ENCODE data around the gene SDK1. TPM values are rescaled to one million over a fixed set of nuclear protein-coding genes. Genes with fewer than 3 reads are reported as not detected.

The SDK1 gene, protein sequence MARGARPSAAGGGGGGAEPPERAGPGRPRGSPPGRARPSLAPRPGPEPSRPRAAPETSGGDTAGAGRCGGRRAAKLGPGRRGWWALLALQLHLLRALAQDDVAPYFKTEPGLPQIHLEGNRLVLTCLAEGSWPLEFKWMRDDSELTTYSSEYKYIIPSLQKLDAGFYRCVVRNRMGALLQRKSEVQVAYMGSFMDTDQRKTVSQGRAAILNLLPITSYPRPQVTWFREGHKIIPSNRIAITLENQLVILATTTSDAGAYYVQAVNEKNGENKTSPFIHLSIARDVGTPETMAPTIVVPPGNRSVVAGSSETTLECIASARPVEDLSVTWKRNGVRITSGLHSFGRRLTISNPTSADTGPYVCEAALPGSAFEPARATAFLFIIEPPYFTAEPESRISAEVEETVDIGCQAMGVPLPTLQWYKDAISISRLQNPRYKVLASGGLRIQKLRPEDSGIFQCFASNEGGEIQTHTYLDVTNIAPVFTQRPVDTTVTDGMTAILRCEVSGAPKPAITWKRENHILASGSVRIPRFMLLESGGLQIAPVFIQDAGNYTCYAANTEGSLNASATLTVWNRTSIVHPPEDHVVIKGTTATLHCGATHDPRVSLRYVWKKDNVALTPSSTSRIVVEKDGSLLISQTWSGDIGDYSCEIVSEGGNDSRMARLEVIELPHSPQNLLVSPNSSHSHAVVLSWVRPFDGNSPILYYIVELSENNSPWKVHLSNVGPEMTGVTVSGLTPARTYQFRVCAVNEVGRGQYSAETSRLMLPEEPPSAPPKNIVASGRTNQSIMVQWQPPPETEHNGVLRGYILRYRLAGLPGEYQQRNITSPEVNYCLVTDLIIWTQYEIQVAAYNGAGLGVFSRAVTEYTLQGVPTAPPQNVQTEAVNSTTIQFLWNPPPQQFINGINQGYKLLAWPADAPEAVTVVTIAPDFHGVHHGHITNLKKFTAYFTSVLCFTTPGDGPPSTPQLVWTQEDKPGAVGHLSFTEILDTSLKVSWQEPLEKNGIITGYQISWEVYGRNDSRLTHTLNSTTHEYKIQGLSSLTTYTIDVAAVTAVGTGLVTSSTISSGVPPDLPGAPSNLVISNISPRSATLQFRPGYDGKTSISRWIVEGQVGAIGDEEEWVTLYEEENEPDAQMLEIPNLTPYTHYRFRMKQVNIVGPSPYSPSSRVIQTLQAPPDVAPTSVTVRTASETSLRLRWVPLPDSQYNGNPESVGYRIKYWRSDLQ (N-terminal part only)
- 8.2 and 9.2 TPM in 2 replicates for polyA plus RNA-seq (2014; cell fraction: cytosol; rRNA removed)
- 4.0 and 6.7 TPM in 2 replicates for polyA plus RNA-seq (2014; cell fraction: nucleus; rRNA removed)

DNA sequence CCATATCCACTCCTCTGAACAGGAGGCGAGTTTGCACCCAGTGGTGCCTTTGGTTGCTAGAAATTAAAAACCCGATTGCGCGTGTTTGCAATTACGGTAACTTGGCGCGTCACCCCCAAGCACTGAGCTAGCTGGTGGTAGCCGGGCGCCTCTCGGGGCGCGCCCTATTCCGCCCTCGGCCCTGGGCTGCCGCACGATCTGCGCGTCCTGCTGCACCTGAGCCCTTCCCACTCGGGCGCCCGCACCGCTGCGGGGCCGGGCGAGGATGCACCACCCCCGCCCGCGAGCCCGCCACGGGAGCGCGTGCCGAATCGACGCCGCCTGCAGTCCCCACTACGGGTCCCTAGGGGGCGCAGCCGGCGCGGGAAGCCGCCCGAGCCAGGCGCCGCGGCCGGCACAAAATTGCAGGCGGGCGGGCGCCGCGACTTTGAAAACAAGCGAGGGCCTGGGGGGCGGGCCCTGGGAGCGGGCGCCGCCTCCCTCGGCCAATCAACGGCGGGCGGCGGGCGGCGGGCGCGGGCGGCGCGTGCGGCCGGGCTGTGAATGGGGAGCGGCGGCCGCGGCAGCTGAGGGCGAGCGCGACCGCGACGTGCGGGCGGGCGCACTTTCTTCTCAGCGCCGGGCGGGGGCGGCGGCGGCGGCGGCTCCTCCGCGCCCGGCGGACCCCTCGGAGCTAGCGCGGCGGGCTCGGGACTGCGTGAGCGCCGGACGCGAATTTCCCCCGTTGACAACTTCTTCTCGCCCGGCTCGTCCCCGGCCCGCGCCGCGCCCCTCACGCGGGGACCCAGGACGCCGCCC lies at the start of gene SDK1:
Gene SDK1 (plus strand): TSS at position 602 of the 798 bp plus-strand sequence. CDS start 335 bp downstream, outside the sequence.
- peak; percentile 90 for DNase-seq (ENCODE audit: low spot score)

- DNase-seq (ENCODE audit: low spot score): no peak
These were observed 46.3 kb upstream of the SDK1 start for GRCh38 chr7:3254718-3255117.

GRCh38 chr7:3259711-3260400 lies 41.2 kb upstream of the SDK1 start:
- no peak for DNase-seq (ENCODE audit: low spot score)

GRCh38 chr7:3260401-3260715 lies 40.7 kb upstream of the SDK1 start:
- no peak for DNase-seq (ENCODE audit: low spot score)

DNA sequence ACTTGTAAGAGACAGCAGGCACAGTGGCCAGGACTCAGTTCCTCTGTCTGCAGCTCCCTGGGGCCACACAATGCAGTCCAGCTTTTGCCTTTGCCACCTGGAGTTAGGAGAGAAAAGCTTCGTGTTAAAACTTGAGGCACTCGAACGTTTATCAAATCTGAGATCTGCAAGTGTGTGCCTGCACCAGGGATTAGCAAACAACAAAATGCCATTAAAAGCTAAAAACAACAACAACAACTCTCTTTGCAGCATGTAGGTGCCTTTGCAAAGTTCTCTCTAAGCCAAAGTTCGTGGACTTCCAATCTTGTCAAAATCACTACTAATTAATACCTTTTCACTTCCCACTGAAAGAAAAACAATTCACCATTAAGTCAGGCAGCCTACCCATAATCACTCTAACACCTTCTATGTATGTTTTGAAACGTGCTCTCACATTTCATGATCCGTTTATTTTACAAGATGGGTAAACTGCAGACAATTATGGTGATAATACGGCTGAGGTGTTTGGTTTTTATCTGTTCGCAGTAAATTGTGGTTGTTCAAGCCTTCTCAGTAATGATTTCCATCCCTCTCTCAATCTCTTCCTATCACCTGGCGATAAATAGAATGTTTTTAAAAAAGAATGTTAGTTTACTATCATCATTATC lies 36.2 kb upstream of the SDK1 start:
- no peak for DNase-seq (ENCODE audit: low spot score)

DNA sequence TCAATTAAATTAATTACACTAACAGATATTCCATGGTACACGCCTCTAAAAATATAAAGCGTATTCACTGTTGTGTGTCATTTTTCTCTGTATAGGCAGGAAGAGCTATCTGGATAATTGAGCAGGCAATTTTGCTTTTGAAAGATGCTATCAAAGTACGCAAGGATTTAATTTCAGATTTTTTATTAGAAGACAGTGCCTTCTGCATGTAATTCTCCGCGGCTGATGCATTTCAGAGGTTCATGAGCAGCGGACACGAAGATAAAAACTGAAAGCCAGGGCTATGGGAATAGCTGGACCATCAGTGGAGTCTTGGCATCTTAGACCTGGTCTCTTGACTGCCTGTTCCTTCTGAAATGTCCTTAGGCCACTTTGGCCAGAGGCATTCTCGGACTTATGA lies 35.7 kb upstream of the SDK1 start:
- DNase-seq (ENCODE audit: low spot score): no peak

DNA sequence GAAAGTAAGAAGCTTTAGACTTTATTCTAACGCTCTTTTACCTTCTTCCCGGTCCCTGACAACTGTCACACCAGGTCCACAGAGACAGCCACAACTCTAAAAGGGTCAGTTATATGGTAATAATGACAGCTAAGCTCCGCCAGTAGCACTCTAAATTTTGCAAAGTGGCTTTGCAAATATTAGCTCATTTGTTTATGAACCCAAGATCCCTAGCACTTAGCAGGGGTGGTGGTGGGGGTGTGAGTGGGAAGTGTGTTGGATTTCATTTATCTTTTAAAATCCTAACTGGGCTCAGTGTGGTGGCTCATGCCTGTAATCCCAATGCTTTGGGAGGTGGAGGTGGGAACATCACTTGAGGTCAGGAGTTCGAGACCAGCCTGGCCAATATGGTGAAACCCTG lies 34.8 kb upstream of the SDK1 start:
- no peak for DNase-seq (ENCODE audit: low spot score)

DNA sequence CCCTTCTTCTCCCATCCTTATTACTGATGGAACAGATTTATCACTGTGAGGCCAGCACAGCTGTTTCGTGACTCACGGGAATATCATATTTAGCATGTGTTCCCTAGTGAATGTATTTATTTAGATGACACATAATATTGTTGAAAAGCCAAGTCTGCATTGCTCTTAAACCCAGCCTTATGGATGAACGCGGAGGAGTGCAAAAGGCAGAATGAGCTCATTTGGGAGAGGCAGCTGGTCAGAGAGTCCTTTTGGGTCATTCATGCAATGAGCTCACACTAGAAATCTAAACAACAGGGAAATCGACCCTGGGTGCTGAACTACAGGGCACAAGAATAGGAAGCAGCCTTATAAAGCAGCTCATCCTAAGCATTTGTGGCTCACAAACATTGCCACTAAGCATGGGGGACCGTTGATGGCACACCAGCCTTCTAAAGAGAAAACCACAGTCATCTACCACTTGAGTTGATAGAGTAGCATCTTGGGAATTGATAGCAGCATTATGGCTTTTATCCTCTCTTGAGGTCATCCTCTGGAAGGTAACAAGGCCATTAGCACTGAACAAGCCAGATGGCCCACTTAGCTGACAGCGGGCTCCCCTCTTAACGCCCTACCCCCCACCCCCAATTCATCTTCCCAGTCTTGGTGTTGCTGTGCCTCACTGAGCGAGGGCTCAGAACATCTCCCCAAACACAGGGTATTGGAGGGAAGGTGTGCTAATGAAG lies 32.9 kb upstream of the SDK1 start:
- DNase-seq (ENCODE audit: low spot score): peak; percentile 66

DNA sequence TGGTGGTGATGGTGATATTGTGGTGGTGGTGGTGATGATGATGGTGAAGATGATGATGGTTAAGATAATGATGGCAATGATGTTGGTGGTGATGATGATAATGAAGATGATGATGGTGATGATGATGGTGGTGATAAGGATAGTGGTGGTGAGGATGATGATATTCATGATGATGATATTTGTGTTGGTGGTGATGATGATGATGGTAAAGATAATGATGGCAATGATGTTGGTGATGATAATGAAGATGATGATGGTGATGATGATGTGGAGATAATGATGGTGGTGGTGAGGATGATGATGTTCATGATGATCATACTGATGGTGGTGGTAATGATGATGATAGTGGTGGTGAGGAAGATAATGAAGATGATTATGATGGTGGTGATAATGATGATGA lies 30.7 kb upstream of the SDK1 start:
- DNase-seq (ENCODE audit: low spot score): no peak

DNA sequence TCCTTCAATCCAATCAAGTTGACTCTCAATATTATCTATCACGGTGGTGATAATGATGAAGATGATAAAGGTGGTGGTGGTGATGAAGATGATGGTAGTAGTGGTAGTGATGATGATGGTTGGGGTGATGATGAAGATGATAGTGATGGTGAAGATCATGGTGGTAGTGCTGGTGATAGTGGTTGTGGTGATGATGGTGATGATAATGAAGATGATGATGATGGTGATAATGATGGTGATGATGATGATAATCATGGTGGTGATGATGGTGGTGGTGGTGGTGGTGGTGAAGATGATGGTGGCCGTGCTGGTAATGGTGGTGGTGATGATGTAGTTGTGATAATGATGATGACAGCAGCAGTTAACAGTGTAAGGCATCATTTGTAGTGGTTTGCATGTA lies 29.8 kb upstream of the SDK1 start:
- no peak for DNase-seq (ENCODE audit: low spot score)

DNA sequence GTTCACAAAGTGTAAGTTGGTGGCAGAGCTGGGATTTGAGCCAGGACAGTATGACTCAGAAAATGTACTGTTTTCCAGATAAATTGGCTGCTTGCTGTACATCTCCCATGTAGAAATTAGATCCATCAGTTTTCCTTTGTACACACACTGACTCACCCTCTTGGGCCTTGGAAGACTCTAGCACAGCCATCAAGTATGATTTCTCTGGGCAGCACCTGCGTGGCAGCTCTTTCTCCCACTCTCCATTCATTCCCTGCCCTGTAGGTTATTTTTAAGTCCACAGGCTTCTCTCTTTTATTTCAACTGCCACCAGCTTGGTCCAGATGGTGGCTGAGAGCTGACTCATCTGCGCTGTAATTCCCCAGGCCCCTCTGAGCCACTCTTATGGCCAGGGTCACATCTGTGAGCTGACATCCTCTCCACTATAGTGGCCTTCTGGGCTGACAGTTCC lies 28.3 kb upstream of the SDK1 start:
- DNase-seq (ENCODE audit: low spot score): no peak

GRCh38 chr7:3274131-3274530 lies 26.9 kb upstream of the SDK1 start:
- no peak for DNase-seq (ENCODE audit: low spot score)

GRCh38 chr7:3277604-3278572 lies 23.2 kb upstream of the SDK1 start:
- DNase-seq (ENCODE audit: low spot score): no peak

- DNase-seq (ENCODE audit: low spot score): no peak
These were observed 21.8 kb upstream of the SDK1 start for GRCh38 chr7:3279147-3279818.

DNA sequence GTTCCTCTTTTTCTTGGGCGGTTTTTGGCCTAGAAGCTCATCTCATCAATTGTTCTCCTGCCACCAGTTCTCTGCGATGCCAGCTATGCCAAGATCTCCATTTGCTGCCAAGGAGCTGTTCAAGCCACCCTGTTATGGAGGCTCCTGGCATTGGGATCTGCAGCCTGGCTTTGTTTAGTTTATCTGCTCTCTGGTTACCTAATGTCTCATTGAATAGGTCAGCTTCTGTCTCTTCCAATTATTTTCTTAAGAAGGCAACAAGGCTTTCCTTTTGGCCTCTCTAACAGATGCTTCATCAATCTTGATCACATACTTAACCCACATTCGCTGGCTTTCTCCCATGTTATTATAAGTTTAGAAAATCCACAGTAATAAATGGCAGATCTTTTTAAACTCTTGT lies 20.6 kb upstream of the SDK1 start:
- DNase-seq (ENCODE audit: low spot score): no peak

DNA sequence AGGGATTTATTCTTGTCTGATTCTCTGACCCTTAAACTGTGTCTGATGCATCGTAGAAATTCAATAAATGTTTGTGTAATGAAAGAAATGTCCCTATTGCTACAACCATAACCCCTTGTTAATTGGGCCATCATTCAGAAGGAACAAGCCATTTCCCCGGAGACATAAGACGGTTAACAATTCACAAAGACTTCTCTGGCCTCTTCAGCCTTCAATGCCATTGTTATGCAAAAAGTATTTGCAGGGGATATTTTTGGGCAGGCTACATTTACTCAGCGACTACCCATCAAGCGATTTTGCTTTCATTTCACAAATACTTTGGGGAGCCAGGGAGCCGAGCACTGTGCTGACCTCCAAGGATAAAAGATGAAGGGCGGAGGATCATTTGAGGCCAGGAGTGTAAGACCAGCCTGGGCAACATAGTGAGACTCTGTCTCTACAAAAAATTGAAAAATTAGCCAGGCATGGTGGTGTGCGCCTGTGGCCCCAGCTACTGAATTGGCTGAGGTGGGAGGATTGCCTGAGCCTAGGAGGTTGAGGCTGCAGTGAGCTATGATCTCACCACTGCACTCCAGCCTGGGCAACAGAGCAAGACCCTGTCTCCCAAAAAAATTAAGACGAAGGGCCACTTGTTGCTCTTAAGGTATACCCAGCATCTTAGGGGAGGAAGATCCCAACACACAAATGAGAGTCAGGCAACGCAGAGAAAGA lies 20.0 kb upstream of the SDK1 start:
- no peak for DNase-seq (ENCODE audit: low spot score)

DNA sequence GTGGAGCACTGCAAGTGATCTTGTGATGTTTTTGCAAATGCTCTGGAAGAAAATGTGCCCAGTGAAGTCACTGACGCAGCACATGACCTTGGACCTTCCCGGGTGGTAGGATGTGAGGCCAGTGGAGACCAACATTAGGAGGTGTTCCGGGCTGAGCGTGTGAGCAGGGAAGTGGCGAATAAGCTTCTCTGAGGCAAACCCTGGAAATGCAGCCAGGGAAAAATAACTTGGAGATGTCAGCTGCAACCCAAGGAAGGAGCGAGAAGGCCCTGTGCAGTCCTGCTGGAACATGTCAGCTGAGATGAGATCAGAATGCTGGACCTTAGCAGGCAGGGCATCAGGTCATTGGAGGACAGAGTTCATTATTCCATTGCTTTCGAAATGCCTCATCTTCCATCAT lies 18.6 kb upstream of the SDK1 start:
- no peak for DNase-seq (ENCODE audit: low spot score)
